GM12864 (cell line): Measurements from ENCODE around the gene LSM7.
"Not testable (repeated sequence)": the region's sequence is repeated elsewhere in the genome, so short reads cannot be mapped to it uniquely, and the experiment has no call there.

Experiments
- DNase-seq: peaks from one replicate; pipeline ENCODE4 v3.0.0-alpha.2; 2011; ENCODE audit warnings: low read depth
- H3K4me3 ChIP-seq: 2 replicates; pipeline ENCODE4 v1.5.1; 2011; ENCODE audit warnings: mild to moderate bottlenecking, low read depth, low read length, control low read depth
- CTCF ChIP-seq: IDR thresholded peaks from 2 replicates; pipeline ENCODE4 v1.5.1; 2011; ENCODE audit warnings: low read depth, mild to moderate bottlenecking, moderate library complexity, low read length, control low read depth, inconsistent platforms; ENCODE audit errors: missing control alignments

The LSM7 gene

GRCh38 chr19:2286402-2287140, 41.8 kb downstream of the LSM7 start:
- TF ChIP-seq CTCF = no peak
- no peak for DNase-seq
- H3K4me3 ChIP-seq = no peak overlapping the region

- DNase-seq = no peak
- H3K4me3 ChIP-seq = no peak overlapping the region
- no peak for TF ChIP-seq CTCF
Observed at GRCh38 chr19:2283835-2284507, 44.4 kb downstream of the LSM7 start.

GRCh38 chr19:2282862-2283237, 45.5 kb downstream of the LSM7 start:
- no peak overlapping the region for H3K4me3 ChIP-seq
- TF ChIP-seq CTCF = no peak
- DNase-seq = no peak

- no peak for TF ChIP-seq CTCF
- no peak for DNase-seq
- no peak within 1 kb of the TSS for H3K4me3 ChIP-seq
Observed at GRCh38 chr19:2282062-2282861, 46.1 kb downstream of the LSM7 start, which contains the start of gene PEAK3. PEAK3 (minus strand) TSS chr19:2282175; CDS start chr19:2280931, 1,244 bp downstream.

GRCh38 chr19:2281265-2282061, 46.9 kb downstream of the LSM7 start:
- not testable (repeated sequence) for H3K4me3 ChIP-seq, DNase-seq

GRCh38 chr19:2280633-2281264, 47.6 kb downstream of the LSM7 start:
- no peak overlapping the region for H3K4me3 ChIP-seq
- DNase-seq = no peak
- no peak for TF ChIP-seq CTCF
